HG03064 (cell line): Measurements from ENCODE around the gene TBC1D20.
"Not testable (repeated sequence)": the region's sequence is repeated elsewhere in the genome, so short reads cannot be mapped to it uniquely, and the experiment has no call there.

Source experiments
- ATAC-seq: cut with Tn5 transposase; IDR thresholded peaks from one replicate; pipeline ENCODE4 v1.9.1; 2021; ENCODE audit warnings: low read depth; ENCODE audit not compliant: unreplicated experiment

The TBC1D20 gene

DNA sequence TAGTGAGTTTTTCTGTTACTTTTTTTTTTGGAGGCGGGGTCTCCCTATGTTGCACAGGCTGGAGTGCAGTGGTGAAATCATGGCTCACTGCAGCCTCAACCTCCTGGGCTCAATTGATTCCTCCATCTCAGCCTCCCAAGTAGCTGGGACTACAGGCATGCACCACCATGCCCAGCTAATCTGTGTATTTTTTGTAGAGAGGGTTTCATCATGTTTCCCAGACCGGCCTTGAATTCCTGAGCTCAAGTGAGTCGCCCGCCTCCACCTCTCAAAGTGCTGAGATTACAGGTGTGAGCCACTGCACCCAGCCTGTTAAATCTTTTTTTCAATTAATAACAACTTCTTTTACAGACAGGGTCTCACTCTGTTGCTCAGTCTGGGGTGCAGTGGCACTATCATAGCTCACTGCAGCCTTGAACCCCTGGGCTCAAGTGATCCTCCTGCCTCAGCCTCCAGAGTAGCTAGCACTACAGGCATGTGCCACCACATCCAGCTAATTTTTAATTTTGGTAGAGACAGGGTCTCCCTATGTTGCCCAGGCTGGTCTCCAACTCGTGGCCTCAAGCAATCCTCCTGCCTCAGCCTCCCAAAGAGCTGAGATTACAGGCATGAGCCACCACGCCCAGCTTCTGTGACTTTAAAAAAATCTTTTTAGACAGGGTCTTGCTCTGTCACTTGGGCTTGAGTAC is 14.4 kb upstream of the TBC1D20 start:
- not testable (repeated sequence) for ATAC-seq

GRCh38 chr20:475463-476357 is 13.4 kb upstream of the TBC1D20 start:
- ATAC-seq = no peak

GRCh38 chr20:474581-474980 is 12.2 kb upstream of the TBC1D20 start:
- no peak for ATAC-seq

GRCh38 chr20:472889-473292 is 10.6 kb upstream of the TBC1D20 start:
- no peak for ATAC-seq

DNA sequence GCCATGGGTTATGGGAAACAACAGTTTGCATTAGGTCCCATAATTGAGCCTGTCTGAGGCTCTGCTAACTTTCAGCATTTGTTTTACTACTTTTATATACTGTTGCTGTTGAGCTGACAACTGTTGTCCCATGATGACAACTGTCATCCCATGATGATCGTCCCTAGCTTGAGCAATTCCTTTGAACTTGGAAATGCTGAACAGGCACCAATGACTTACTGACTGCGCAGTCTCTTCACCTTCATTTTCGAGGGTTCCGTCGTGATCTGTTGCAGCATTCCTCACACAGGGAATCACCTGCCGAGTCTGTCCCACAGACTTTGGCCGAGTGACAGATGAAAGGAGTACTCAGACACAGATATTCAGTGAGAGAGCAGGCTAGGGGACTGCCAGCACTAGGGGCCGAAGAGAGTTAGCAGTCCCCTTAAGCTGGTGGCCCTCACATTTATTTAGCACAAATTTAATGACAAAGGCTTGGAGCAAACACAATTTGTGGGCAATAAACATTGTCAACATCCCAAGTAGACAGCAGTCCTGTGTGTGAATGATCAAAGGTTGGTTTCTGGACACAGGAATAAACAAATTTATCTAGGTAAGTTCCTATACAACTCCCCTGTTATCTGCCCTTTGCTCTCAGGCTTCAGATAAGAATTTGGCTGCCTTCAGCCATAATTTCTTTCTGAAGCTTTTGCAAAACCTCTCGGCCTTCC is 10.0 kb upstream of the TBC1D20 start:
- ATAC-seq = no peak

DNA sequence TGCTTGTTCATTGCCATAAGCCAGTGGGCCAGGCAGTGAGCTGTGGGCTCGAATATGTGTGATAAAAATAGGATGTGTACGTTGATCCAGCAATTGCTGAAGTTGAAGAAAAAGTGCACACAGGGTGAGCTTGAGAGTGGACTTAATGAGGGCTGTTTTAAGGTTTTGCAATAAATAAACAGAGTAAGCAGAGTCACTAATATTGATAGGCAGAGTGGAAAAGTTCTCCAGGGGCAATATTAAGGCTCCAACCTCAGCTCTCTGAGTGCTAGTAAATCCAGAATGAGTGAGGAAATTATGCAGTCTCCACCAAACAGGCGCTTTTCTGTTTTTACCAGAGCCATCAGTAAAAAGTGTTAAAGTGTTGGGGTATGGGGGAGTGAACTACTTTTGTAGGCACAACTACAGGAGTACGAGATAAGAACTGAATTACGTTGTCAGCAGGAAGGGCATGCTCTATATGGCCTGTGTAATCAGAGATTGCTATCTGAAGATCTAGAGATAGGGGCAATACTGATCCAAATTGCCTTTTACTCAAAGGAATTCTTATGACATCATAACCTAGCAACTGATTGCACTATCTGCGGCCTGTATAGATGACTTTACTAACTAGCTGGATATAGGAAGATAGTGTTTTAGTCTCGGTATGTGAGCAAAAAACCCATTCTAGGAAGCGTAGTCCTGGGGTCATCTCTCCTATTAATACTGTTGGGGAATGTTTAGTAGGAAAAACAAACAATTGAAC is 7.6 kb upstream of the TBC1D20 start:
- no peak for ATAC-seq

DNA sequence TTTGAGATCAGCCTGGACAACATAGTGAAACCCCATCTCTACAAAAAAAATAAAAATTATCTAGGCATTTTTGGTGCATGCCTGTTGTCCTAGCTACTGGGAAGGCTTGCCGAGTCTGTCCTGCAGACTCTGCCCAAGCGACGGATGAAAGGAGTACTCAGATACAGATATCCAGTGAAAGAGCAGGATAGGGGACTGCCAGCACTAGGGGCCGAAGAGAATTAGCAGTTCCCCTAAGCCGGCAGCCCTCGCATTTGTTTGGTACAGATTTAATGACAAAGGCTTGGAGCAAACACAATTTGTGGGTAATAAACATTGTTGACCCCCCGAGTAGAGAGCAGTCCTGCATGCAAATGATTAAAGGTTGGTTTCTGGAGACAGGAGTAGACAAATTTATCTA is 5.4 kb upstream of the TBC1D20 start:
- ATAC-seq = no peak

DNA sequence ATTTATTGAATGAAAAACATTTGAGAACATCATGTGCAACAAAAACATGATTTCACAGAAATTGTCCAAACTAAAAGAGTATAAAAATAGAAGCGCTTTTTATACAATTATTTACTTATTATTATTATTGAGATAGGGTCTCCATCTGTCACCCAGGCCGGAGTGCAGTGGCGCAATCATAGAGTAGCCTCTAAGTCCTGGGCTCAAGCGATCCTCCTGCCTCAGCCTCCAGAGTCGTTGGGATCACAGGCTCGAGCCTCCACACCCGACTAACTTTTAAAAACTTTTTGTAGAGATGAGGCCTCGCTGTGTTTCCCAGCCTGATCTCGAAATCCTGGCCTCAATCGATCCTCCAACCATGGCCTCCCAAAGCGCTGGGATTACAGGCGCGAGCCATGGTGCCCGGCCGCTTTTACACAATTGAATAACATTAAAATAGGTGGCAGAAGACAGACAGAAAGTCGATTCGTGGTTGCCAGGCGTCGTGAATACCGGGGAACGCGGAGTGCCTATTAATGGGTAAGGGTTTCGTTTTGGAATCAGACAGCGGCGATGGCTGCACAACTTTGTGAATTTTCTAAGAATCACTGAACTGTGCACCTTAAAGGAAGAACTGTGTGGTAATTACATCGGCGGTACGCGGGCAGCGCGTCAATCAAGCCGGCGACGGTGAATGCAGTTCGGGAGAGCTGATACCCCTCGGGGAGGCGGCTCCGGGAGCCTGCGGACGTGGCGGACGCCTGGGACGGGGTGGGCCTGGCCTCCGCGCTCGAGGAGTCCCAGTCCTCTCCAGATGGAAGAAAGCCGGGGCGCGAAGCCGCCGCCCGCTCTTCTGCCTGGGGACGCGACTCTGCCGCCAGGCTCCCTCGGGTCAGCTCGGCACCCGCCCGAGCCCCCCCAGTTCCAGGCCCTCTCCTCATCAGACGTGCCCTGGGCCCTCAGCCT is 807 bp downstream of the TBC1D20 start:
- ATAC-seq = peak; percentile 37

GRCh38 chr20:460707-461106 is 1.6 kb downstream of the TBC1D20 start:
- ATAC-seq = no peak

- no peak for ATAC-seq
Observed at GRCh38 chr20:460180-460579, 2.2 kb downstream of the TBC1D20 start.

- ATAC-seq = no peak
Observed at GRCh38 chr20:458776-459175, 3.6 kb downstream of the TBC1D20 start.

- no peak for ATAC-seq
Observed at GRCh38 chr20:454951-455350, 7.4 kb downstream of the TBC1D20 start.

DNA sequence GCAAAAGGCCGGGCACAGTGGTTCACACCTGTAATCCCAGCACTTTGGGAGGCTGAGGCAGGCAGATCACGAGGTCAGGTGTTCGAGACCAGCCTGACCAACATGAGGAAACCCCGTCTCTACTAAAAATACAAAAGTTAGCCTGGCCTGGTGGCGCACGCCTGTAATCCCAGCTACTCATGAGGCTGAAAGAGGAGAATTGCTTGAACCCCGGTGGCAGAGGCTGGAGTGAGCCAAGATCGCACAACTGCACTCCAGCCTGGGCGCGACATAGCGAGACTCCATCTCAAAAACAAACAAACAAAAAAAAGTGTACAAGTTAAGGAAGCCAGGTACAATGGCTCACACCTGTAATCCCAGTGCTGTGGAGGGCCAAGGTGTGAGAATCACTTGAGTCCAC is 10.3 kb downstream of the TBC1D20 start:
- ATAC-seq = not testable (repeated sequence)

DNA sequence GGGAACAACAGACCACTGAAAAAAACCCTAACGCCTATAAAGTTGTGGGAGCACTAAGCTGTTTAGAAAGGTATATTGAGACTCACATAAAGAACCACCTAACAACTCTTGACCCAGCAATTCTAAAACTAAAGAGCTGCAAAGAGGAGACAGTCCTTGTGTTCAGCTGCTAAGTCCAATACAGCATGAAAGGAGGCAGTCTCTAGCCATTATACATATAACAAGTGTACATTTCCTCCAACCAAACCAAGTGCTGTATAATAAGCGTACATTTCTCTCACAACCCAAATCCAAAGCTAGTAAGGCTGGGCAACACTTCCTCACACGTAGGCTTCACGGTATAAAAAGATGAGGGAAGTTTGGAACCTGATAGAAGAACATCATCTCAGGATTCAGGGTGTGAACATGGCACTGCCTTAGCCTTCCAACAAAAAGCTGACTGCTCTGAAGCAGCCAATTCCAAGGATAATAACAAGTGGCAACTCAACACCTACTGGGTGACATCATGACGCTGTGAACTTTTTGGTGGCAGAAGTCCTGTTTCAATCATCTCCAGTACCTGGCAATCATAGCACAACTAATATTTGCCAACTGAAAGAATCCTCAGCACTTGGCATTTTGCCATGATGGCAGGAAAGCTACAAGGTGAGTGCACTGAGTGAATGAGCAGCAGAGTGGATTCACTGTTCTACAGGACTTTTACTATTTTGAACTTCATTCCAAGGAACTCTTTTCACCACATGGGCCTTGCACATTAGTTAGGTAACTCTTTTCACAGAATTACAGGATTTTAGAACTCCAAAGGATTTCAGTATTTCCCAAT is 16.6 kb downstream of the TBC1D20 start:
- no peak for ATAC-seq

- ATAC-seq = no peak
Observed at GRCh38 chr20:444862-445426, 17.4 kb downstream of the TBC1D20 start.

- ATAC-seq = no peak
Observed at GRCh38 chr20:444117-444516, 18.2 kb downstream of the TBC1D20 start.

DNA sequence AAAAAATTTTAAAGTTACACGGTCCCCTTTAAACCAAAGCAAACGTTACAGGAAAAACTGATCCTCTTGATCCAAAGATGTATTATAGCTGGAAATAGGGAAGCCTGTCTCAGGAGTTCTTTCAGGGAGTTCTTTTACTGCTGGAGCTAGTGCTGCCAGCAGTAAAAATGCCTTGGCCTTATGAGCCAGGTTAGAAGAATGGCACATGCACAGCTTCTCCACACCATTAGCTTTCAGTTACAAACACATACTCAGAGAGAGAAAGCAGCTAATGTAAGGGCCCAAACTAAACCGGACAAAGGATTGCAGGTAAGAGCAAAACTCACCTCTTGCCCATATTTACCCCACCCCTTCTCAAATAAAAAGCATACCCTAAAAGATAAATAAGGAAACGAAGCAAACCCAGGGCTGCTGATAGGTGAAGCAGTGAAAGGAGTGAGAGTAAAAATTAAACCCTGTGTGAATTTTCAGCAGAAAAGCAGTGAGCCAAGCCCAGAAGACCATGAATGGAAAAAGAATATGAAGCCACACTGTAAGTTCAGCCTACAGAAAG is 19.0 kb downstream of the TBC1D20 start:
- no peak for ATAC-seq

- ATAC-seq = no peak
Observed at GRCh38 chr20:440636-441035, 21.7 kb downstream of the TBC1D20 start.
